BE2C (cell line): ENCODE data around the gene CACNA1B.
A peak's percentile ranks its signal among the peaks of the same experiment; 100 is the strongest.

Experiments
- DNase-seq: peaks from one replicate; pipeline ENCODE4 v3.0.0-alpha.2; 2020
- H3K27me3 ChIP-seq: fragments of 250-450 bp; sonication (Bioruptor Pico); 2 replicates; pipeline ENCODE4 v1.5.1; 2020; ENCODE audit warnings: mild to moderate bottlenecking
- H3K36me3 ChIP-seq: fragments of 250-450 bp; sonication (Bioruptor Pico); 2 replicates; pipeline ENCODE4 v1.5.1; 2020; ENCODE audit warnings: mild to moderate bottlenecking
- H3K4me1 ChIP-seq: fragments of 250-450 bp; sonication (Bioruptor Pico); 2 replicates; pipeline ENCODE4 v1.5.1; 2020
- H3K4me3 ChIP-seq: 2 replicates; pipeline ENCODE4 v1.5.1; 2011; ENCODE audit warnings: low read depth, low read length
- H3K9me3 ChIP-seq: fragments of 250-450 bp; sonication (Bioruptor Pico); 2 replicates; pipeline ENCODE4 v1.5.1; 2020
- CTCF ChIP-seq: IDR thresholded peaks from 2 replicates; pipeline ENCODE4 v1.5.1; 2012; ENCODE audit warnings: mild to moderate bottlenecking, low read depth, low read length

The CACNA1B gene

DNA sequence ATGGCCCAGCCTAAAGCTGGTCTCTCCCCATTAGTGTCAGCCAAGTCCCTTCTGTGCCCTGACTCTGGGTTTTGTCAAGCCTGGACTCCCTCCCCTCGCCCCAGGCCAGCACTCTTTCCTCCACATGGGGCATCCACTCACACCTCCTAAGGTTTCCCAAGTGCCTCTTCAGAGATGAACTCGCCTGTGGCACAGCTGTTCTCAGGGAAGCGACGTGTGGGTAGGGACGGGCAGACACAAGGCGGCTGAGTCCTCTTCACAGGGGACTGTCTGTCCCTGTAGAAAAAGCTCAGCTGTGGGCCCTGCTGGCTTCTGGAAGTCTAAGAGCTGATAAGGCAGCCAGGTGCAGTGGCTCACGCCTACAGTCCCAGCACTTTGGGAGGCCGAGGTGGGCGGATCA, 78.5 kb downstream of the CACNA1B start:
- H3K4me3 ChIP-seq: no peak overlapping the region
- H3K36me3 ChIP-seq: no peaks in the 10 kb centered on the region
- H3K4me1 ChIP-seq: no peaks in the 10 kb centered on the region
- no peak for DNase-seq
- TF ChIP-seq CTCF: no peak
- H3K9me3 ChIP-seq: no peaks in the 10 kb centered on the region
- no peaks in the 10 kb centered on the region for H3K27me3 ChIP-seq

- no peaks in the 10 kb centered on the region for H3K36me3 ChIP-seq
- DNase-seq: no peak
- no peaks in the 10 kb centered on the region for H3K27me3 ChIP-seq
- H3K9me3 ChIP-seq: no peaks in the 10 kb centered on the region
- no peaks in the 10 kb centered on the region for H3K4me1 ChIP-seq
- TF ChIP-seq CTCF: no peak
- no peak overlapping the region for H3K4me3 ChIP-seq
Measured at GRCh38 chr9:137956688-137957385, 79.3 kb downstream of the CACNA1B start.

GRCh38 chr9:137959641-137960411, 82.2 kb downstream of the CACNA1B start:
- no peak for TF ChIP-seq CTCF
- no peak for DNase-seq
- H3K36me3 ChIP-seq: no peaks in the 10 kb centered on the region

GRCh38 chr9:137960496-137960895, 82.9 kb downstream of the CACNA1B start:
- Histone ChIP-seq H3K9me3 (no peaks in the 10 kb centered on the region), H3K4me3 (no peak overlapping the region), H3K36me3 (no peaks in the 10 kb centered on the region), H3K27me3 (no peaks in the 10 kb centered on the region), H3K4me1 (no peaks in the 10 kb centered on the region)
- no peak for DNase-seq
- TF ChIP-seq CTCF: peak; percentile 34

More at GRCh38 chr9:137959641-137960411, 82.2 kb downstream of the CACNA1B start:
- Histone ChIP-seq H3K4me3 (no peak overlapping the region), H3K4me1 (no peaks in the 10 kb centered on the region), H3K9me3 (no peaks in the 10 kb centered on the region), H3K27me3 (no peaks in the 10 kb centered on the region)

DNA sequence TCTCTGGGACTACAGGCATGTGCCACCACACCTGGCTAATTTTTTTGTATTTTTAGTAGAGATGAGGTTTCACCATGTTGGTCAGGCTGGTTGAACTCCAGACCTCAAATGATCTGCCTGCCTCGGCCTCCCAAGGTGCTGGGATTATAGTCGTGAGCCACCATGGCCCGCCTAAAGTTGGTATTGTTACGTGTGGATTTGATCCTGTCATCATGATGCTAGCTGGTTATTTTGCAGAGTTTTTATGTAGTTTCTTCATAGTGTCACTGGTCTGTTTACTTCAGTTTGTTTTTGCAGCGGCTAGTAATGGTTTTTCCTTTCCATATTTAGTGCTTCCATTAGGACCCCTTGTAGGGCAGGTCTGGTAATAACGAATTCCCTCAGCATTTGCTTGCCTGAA, 85.9 kb downstream of the CACNA1B start:
- Histone ChIP-seq H3K36me3 (no peaks in the 10 kb centered on the region), H3K4me3 (no peak overlapping the region), H3K27me3 (no peaks in the 10 kb centered on the region), H3K4me1 (no peaks in the 10 kb centered on the region), H3K9me3 (no peaks in the 10 kb centered on the region)
- no peak for TF ChIP-seq CTCF
- no peak for DNase-seq
